Measurements from ENCODE around the gene SP110.
"Not testable (repeated sequence)": the region's sequence is repeated elsewhere in the genome, so short reads cannot be mapped to it uniquely, and the experiment has no call there.

SP110 gene

GRCh38 chr2:230129343-230129742, 90.4 kb downstream of the SP110 start:
- DNase-seq (ENCODE audit: low read depth in 1 of 2, low spot score in 1 of 2), result no peak

DNA sequence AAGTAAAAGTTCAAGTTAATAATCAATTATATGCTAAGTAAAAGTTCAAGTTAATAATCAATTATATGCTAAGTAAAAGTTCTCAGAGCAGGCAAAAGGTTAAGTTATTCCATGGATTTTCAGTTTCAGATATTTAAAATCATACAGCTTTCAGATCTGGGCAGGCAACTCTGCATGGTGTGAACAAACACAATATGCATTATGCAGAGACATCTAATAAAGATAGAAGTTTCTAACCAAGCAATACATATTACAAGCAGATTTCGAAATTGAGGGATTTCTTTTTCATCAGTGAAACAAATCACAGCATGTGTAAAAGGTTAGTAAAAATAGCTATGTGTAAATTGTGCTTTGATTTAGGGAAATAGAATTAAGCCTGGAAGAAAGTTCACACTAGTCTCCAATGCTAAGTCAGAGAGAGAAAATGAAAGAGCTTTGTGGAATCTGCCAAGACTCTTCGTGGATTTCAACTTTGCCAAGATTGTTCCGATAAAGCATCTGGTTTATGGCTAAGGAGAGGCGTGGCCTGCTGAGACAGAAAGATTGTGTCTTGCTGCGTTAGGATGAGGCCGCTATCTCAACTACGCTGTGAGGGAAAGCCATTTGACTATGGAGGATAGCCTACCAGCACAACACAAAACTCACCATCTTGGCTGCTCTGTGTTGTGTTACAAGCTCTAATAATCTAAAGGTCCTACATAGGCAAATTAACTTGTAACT, 91.0 kb downstream of the SP110 start:
- no peak for DNase-seq (ENCODE audit: low read depth in 1 of 2, low spot score in 1 of 2)

DNA sequence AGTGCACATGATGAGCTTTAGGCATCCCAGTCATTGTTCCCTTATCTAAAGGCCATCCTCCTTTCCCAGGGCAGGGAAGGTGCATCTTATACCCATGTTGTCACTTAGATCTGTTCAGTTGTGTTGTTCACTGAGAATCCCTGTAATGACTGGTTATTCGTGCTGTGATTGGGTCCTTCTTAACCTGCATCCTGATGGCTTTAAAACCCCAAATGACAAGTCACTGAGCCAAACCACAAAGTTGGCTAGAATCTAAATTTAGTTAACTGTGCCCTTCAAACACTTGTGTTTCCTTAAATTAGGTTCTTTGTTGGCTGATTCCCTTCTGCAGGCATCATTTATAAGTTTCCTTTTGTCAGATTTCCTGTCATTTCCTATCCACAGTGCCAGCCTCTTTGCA, 92.6 kb downstream of the SP110 start:
- no peak for DNase-seq (ENCODE audit: low read depth in 1 of 2, low spot score in 1 of 2)

DNA sequence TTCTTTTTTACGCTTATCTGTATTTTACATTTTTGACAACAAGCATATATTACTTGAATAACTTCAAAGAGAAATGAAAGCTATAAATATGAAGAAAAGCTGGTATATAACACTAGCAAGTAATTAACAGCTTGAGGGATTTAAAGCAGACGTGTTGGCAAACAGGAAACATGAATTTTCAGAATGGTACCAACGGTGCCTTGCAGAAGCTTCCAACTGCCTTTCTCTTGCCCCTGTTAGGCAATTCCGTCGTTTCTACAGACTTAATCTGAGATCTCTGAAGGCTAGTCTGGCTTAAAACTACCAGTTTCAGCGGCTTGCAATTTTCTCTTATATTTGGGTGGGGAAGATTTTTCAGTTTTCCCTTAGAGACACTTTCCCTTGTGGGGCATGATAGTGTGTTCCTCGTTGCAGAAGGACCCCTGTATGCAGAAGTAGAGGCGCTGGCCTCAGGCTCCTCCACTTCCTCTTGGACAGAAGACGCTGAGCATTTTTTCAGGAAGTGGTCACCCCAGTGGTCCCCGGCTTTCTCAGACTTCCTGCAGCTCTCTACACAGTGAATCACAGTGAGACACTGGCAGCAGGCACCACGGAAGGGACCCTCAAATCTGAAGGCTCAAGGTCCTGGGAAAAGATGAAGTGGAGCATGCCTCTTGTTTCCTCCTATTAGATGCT, 94.9 kb downstream of the SP110 start:
- DNase-seq (ENCODE audit: low read depth in 1 of 2, low spot score in 1 of 2), result no peak

- DNase-seq (ENCODE audit: low read depth in 1 of 2, low spot score in 1 of 2), result no peak
Observed at GRCh38 chr2:230124235-230124634, 95.5 kb downstream of the SP110 start.

DNA sequence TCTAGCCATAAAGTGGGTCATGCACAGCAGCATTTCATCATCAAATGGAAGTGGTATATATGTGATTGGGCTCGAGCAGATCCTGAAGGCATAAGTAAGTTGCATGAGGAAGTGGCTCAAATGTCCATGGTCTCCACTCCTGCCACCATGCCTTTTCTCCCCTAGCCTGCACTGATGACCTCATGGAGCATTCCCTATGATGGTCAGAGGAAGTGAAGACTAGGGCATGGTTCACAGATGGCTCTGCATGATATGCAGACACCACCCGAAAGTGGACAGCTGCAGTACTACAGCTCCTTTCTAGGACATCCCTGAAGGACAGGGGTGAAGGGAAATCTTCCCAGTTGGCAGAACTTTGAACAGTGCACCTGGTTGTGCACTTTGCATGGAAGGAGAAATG, 99.4 kb downstream of the SP110 start:
- not testable (repeated sequence) for DNase-seq (ENCODE audit: low read depth in 1 of 2, low spot score in 1 of 2)

DNA sequence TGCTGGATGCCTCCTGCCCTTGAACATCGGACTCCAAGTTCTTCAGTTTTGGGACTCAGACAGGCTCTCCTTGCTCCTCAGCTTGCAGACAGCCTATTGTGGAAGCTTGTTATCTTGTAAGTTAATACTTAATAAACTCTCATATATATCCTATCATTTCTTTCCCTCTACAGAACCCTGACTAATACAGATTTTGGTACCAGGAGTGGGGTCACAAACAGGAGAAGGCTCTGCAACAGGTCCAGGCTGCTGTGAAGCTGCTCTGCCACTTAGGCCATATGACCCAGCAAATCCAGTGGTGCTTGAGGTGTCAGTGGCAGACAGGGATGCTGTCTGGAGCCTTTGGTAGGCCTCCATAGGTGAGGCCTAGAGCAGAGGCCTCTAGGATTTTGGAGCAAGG, 100.0 kb downstream of the SP110 start:
- DNase-seq (ENCODE audit: low read depth in 1 of 2, low spot score in 1 of 2), result not testable (repeated sequence)

Measured in activated CD4-positive, alpha-beta T cell treated with anti-CD3 and anti-CD28 coated beads, Interleukin-2, amount 50 U/mL, for 24 hours (primary cell).